Caco-2 (cell line): Measurements from ENCODE around the gene SLC26A1. TPM values are rescaled to one million over a fixed set of nuclear protein-coding genes. Genes with fewer than 3 reads are reported as not detected.

Experiments used
- BruUV-seq: library from RNA; stranded (reverse); fragments of 400-500 nt; replicated peaks from 2 replicates; lab custom pipeline; 2021; lab: Mats Ljungman, UMichigan
- CTCF ChIA-PET: fragments of 300-600 bp; sonication (Branson Sonifier 250); formaldehyde crosslinking; loops from one replicate; lab custom pipeline; 2022; ENCODE audit warnings: antibody characterized with exemption; lab: Charles Lee
- POLR2A ChIA-PET: fragments of 300-600 bp; sonication (Branson Sonifier 250); formaldehyde crosslinking; loops from one replicate; lab custom pipeline; 2022; ENCODE audit warnings: antibody characterized with exemption; lab: Charles Lee
- DNase-seq, 2 experiments: peaks; one replicate each; pipeline versions ENCODE4 v3.0.0 to v3.0.0-alpha.2; 2020 to 2022
- H3K27me3 ChIP-seq: replicated peaks from 2 replicates; pipeline ENCODE4 v1.6.0; 2011; ENCODE audit warnings: low read length; ENCODE audit not compliant: control insufficient read depth, insufficient read depth
- H3K36me3 ChIP-seq: 2 replicates; pipeline ENCODE4 v1.5.1; 2011; ENCODE audit warnings: low read length; ENCODE audit not compliant: control insufficient read depth, insufficient read depth
- H3K4me1 ChIP-seq: fragments of 250-450 bp; sonication (Bioruptor Pico); 2 replicates; pipeline ENCODE4 v1.5.1; 2020; ENCODE audit warnings: mild to moderate bottlenecking
- H3K4me3 ChIP-seq: 2 replicates; pipeline ENCODE4 v1.5.1; 2011; ENCODE audit warnings: low read depth, mild to moderate bottlenecking, control low read depth, low read length
- H3K9me3 ChIP-seq: fragments of 250-450 bp; sonication (Bioruptor Pico); 2 replicates; pipeline ENCODE4 v1.5.1; 2020; ENCODE audit warnings: mild to moderate bottlenecking, moderate library complexity
- H3K27ac Mint-ChIP-seq: one replicate; pipeline ENCODE4 v1.8.0; 2022; ENCODE audit warnings: mixed read lengths; ENCODE audit not compliant: unreplicated experiment
- H3K27me3 Mint-ChIP-seq: one replicate; pipeline ENCODE4 v1.8.0; 2022; ENCODE audit warnings: mixed read lengths; ENCODE audit not compliant: insufficient read depth, unreplicated experiment
- H3K36me3 Mint-ChIP-seq: one replicate; pipeline ENCODE4 v1.8.0; 2022; ENCODE audit warnings: mild to moderate bottlenecking, mixed read lengths; ENCODE audit not compliant: insufficient read depth, unreplicated experiment
- H3K4me1 Mint-ChIP-seq: one replicate; pipeline ENCODE4 v1.8.0; 2022; ENCODE audit warnings: low read depth, mixed read lengths; ENCODE audit not compliant: unreplicated experiment
- H3K4me3 Mint-ChIP-seq: one replicate; pipeline ENCODE4 v1.8.0; 2022; ENCODE audit warnings: mild to moderate bottlenecking, moderate library complexity, mixed read lengths; ENCODE audit not compliant: unreplicated experiment
- H3K9me3 Mint-ChIP-seq: one replicate; pipeline ENCODE4 v1.8.0; 2022; ENCODE audit warnings: mixed read lengths; ENCODE audit not compliant: unreplicated experiment
- intact Hi-C: fragments of 100-400 bp; cut with micrococcal nuclease; formaldehyde crosslinking; loops from one replicate; pipeline ENCODE4 v1.10.0; 2022; ENCODE audit not compliant: unreplicated experiment
- total RNA-seq: library from RNA; stranded (reverse); gene quantifications from 2 replicates; pipeline ENCODE4 v1.2.3, GENCODE V29; 2022
- TF ChIP-seq, protein P1 (sequence below), 2 experiments: fragments of 200-600 bp in 1 of 2; IDR thresholded peaks; 1 replicate in 1 of 2; 2 replicates in 1 of 2; pipeline versions ENCODE4 v1.5.1 to v1.8.0; 2011 to 2022; ENCODE audit warnings: antibody characterized with exemption in 1 of 2, control low read depth in 1 of 2, inconsistent platforms in 1 of 2, low read depth in 1 of 2, low read length in 1 of 2, mild to moderate bottlenecking in 1 of 2, moderate library complexity in 1 of 2; ENCODE audit not compliant: insufficient read depth in 1 of 2, severe bottlenecking in 1 of 2, unreplicated experiment in 1 of 2

The SLC26A1 gene
- total RNA-seq, 1 experiment from 2014 or later = 9.6 TPM

DNA sequence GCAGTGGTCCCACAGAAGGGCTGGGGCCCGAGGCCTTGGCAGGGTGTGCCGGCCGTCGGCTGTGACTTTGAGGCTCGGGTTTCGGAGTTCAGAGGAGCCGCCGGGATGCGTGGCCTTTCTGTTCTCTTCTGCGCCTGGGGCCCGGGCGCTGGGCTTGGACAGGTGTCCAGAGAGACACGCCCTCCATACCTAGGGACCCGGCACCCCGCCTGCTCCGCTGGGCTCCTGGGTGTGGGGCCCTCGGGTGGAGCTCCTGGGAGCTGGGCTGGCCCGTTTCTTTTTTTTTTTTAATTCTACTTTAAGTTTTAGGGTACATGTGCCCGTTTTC lies 29.5 kb upstream of the SLC26A1 start:
- Histone ChIP-seq H3K9me3 (no peaks in the 10 kb centered on the region), H3K4me3 (no peak overlapping the region), H3K27me3 (no peaks in the 10 kb centered on the region), H3K4me1 (no peaks in the 10 kb centered on the region), H3K36me3 (no peaks in the 10 kb centered on the region)
- H3K9me3 Mint-ChIP-seq = no peaks in the 10 kb centered on the region
- ChIA-PET CTCF (no interaction called here), POLR2A (no interaction called here)
- no peak overlapping the region for H3K27ac Mint-ChIP-seq
- H3K36me3 Mint-ChIP-seq = peaks cover 17% of the 10 kb centered on the region
- BruUV-seq = no TSS peak
- peak in 1 of 2 experiments; percentile 59 for DNase-seq
- intact Hi-C loops = no loop called here
- TF ChIP-seq, protein P1, sequence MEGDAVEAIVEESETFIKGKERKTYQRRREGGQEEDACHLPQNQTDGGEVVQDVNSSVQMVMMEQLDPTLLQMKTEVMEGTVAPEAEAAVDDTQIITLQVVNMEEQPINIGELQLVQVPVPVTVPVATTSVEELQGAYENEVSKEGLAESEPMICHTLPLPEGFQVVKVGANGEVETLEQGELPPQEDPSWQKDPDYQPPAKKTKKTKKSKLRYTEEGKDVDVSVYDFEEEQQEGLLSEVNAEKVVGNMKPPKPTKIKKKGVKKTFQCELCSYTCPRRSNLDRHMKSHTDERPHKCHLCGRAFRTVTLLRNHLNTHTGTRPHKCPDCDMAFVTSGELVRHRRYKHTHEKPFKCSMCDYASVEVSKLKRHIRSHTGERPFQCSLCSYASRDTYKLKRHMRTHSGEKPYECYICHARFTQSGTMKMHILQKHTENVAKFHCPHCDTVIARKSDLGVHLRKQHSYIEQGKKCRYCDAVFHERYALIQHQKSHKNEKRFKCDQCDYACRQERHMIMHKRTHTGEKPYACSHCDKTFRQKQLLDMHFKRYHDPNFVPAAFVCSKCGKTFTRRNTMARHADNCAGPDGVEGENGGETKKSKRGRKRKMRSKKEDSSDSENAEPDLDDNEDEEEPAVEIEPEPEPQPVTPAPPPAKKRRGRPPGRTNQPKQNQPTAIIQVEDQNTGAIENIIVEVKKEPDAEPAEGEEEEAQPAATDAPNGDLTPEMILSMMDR (IDR thresholded peaks at IDR 0.05; ENCODE audit: insufficient read depth in 1 of 2, low read depth in 1 of 2, low read length in 1 of 2, severe bottlenecking in 1 of 2, unreplicated experiment in 1 of 2) = no peak
- no peaks in the 10 kb centered on the region for H3K27me3 Mint-ChIP-seq
- no peak overlapping the region for H3K4me3 Mint-ChIP-seq
- H3K4me1 Mint-ChIP-seq = no peaks in the 10 kb centered on the region

DNA sequence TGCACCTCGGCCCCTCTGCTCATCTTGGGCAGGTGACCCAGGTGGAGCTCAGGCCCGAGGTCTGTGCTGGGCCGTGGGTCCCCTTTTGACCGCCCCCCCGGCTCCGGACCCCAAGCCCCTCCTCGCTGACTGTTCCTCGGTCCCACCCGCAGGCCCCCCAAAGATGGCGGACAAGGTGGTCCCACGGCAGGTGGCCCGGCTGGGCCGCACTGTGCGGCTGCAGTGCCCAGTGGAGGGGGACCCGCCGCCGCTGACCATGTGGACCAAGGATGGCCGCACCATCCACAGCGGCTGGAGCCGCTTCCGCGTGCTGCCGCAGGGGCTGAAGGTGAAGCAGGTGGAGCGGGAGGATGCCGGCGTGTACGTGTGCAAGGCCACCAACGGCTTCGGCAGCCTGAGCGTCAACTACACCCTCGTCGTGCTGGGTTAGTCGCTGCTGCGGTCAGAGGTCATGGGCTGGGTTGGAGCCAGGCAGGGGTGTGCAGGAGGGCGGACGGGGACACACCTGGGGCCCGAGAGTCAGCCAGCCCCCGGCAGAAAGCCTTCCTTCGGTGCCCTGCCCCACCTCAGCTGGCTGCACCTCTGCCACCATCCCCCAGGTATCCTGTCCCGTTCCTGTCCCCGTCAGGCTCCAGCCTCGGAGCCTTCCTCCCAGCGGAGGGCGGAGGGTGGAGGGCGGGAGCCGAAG lies 29.0 kb upstream of the SLC26A1 start:
- ChIA-PET CTCF (no interaction called here), POLR2A (no interaction called here)
- no peaks in the 10 kb centered on the region for H3K36me3 ChIP-seq
- no peak overlapping the region for H3K4me3 ChIP-seq
- peaks cover 17% of the 10 kb centered on the region for H3K36me3 Mint-ChIP-seq
- TF ChIP-seq, protein P1 (IDR thresholded peaks at IDR 0.05; ENCODE audit: insufficient read depth in 1 of 2, low read depth in 1 of 2, low read length in 1 of 2, severe bottlenecking in 1 of 2, unreplicated experiment in 1 of 2) = no peak
- no peaks in the 10 kb centered on the region for H3K9me3 ChIP-seq
- no peaks in the 10 kb centered on the region for H3K27me3 ChIP-seq
- no peaks in the 10 kb centered on the region for H3K4me1 ChIP-seq
- no peak overlapping the region for H3K27ac Mint-ChIP-seq
- H3K4me3 Mint-ChIP-seq = no peak overlapping the region
- H3K9me3 Mint-ChIP-seq = no peaks in the 10 kb centered on the region
- H3K4me1 Mint-ChIP-seq = no peaks in the 10 kb centered on the region
- H3K27me3 Mint-ChIP-seq = no peaks in the 10 kb centered on the region
- intact Hi-C loops = no loop called here
- no peak for DNase-seq
- no TSS peak for BruUV-seq

DNA sequence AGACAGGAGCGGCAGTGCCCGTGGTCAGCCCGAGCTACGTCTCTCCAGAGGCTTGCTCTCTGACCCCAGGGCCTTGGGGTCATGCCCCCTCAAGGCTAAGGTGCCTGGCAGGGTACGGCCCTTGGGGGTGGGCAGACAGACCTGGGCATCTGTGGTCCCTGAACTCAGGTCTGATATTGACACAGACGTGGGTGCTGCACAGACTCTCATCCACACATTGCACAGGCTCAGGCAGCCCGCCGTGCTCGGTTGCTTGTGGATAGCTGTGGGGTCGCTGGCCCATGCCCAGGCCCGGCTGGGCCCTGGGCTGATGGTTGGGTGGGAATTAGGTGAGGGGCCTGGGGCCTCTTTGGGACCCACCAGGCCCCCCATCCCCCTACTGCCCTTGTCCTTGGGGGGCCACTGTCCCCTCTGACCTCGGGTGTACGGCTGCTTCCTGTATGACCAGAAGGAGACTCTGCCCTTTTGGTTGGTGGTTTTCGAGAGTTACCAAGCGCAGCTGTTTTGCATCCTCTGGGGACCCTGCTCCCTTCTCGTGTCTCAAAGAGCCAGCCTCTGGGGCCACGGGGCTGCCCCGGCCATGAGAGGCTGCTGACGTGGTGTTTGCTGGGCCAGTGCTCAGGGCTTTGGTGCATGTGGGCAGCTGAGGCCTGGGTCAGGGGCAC lies 28.3 kb upstream of the SLC26A1 start:
- Histone ChIP-seq H3K27me3 (no peaks in the 10 kb centered on the region), H3K4me3 (no peak overlapping the region), H3K36me3 (no peaks in the 10 kb centered on the region), H3K4me1 (no peaks in the 10 kb centered on the region), H3K9me3 (no peaks in the 10 kb centered on the region)
- DNase-seq = no peak
- Mint-ChIP-seq H3K36me3 (peaks cover 17% of the 10 kb centered on the region), H3K4me1 (no peaks in the 10 kb centered on the region), H3K9me3 (no peaks in the 10 kb centered on the region), H3K27ac (no peak overlapping the region), H3K4me3 (no peak overlapping the region), H3K27me3 (no peaks in the 10 kb centered on the region)
- POLR2A ChIA-PET = no interaction called here
- TF ChIP-seq, protein P1 (IDR thresholded peaks at IDR 0.05; ENCODE audit: insufficient read depth in 1 of 2, low read depth in 1 of 2, low read length in 1 of 2, severe bottlenecking in 1 of 2, unreplicated experiment in 1 of 2) = no peak
- intact Hi-C loops = no loop called here
- CTCF ChIA-PET = no interaction called here
- no TSS peak for BruUV-seq
